ENCODE measurements around the gene TRPM4.
"Not testable (repeated sequence)": the region's sequence is repeated elsewhere in the genome, so short reads cannot be mapped to it uniquely, and the experiment has no call there.

The TRPM4 gene

DNA sequence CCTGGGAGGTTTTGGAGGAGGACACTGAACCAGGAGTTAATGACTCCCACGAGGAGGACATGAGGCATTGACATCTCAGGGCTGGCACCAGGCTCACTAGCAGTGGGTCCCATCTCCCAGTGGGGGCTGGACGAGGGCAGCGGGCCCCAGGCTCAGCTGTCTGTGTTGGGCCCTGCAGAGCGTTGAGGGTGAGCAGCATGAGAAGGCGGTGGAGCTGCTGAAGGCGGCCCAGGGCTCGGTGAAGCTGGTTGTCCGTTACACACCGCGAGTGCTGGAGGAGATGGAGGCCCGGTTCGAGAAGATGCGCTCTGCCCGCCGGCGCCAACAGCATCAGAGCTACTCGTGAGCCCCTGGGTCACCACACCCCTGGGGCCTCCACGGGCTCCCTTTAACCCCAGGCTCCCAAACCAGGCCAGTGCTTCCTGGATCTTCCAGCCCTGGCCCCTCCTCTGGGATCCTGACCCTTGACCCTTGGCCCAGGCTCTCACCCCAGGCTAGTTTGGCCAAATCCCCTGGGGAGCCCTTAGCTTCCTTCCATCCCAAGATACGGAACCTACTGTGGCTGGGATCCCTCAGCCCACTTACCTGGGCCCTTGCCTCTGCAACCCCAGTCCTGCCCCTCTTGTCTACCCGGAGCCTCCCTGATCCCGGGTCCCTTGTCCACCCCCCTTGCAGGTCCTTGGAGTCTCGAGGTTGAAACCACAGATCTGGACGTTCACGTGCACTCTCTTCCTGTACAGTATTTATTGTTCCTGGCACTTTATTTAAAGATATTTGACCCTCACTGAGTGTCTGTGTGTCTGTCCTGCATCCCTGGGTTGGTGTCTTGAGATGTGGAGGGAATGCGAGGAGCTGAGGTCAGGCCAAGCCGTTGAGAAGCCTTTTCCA is 39.7 kb upstream of the TRPM4 start:
- H3K9ac ChIP-seq (ENCODE audit: low read depth in 1 of 2, low read length in 2 of 2), result peak overlapping the region; percentile 90 to 98
- no peaks in the 10 kb centered on the region for H3K36me3 ChIP-seq (ENCODE audit: control insufficient read depth in 2 of 2, insufficient read depth in 2 of 2, low read length in 2 of 2)
- H3K9me3 ChIP-seq (ENCODE audit: control insufficient read depth in 2 of 2, low read length in 2 of 2), result no peaks in the 10 kb centered on the region
- peak overlapping the region; percentile 72 to 80 for H3K4me3 ChIP-seq (ENCODE audit: low read length in 2 of 2)
- peaks cover 28 to 29% of the 10 kb centered on the region in 2 donors for H3K4me1 ChIP-seq (ENCODE audit: control insufficient read depth in 2 of 2, insufficient read depth in 2 of 2, low read length in 2 of 2)
- H3K27me3 ChIP-seq (ENCODE audit: control insufficient read depth in 2 of 2, insufficient read depth in 2 of 2, low read length in 2 of 2), result peaks cover 2 to 5% of the 10 kb centered on the region in 2 donors
- peak overlapping the region; percentile 99 for H3K27ac ChIP-seq (ENCODE audit: low read depth in 2 of 2, low read length in 2 of 2)

DNA sequence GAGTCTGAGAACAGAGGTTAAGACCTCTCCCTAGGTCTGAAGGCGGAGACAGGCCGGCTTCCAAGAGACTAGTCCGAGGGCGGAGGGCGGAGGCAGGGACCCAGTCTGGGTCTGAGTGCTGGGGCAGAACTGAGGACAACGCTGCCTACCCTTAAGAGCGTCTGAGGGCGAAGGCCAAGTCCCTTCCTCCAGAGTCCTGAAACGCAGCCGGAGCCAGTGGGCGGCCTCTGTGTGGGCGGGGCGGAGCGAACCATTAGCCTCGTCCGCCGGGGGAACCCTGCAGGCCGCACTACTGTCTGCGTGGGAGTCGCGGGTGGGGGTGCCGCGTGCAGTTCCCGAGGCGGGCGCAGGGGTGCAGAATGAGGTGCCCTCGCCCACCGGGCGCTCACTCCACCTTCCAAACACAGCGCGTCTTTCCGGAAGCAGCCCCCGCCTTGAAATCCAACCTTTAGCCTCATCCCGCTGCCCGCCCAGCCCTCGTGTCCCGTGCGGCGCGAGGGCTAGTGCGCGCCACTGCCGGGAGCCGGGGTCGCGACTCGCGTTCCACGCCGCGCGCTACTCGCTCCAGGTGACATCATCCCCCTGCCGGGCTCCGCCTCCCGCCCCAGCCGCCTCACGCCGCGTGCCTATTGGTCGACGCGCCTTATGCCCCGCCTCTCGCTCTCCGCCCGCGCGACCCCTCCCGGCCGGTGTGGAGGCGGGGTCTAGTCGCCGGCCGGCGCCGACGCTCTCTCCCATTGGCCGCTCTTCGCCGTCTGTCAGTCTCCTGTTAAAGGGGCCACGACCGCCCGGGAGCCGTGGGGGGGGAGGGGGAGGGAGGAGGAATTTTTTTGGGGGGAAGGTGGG is 38.8 kb upstream of the TRPM4 start, which contains the start of gene C19orf73:
C19orf73 (minus strand) TSS at position 579 of the 846 bp plus-strand sequence; CDS start at position 458, 121 bp downstream.
- no peaks in the 10 kb centered on the region for H3K36me3 ChIP-seq (ENCODE audit: control insufficient read depth in 2 of 2, insufficient read depth in 2 of 2, low read length in 2 of 2)
- H3K4me3 ChIP-seq (ENCODE audit: low read length in 2 of 2), result peak within 1 kb of the TSS; percentile 72 to 80
- H3K27me3 ChIP-seq (ENCODE audit: control insufficient read depth in 2 of 2, insufficient read depth in 2 of 2, low read length in 2 of 2), result peaks cover 2 to 5% of the 10 kb centered on the region in 2 donors
- H3K4me1 ChIP-seq (ENCODE audit: control insufficient read depth in 2 of 2, insufficient read depth in 2 of 2, low read length in 2 of 2), result peaks cover 26% of the 10 kb centered on the region in 2 donors
- peak within 1 kb of the TSS; percentile 99 for H3K27ac ChIP-seq (ENCODE audit: low read depth in 2 of 2, low read length in 2 of 2)
- H3K9me3 ChIP-seq (ENCODE audit: control insufficient read depth in 2 of 2, low read length in 2 of 2), result no peaks in the 10 kb centered on the region
- peak within 1 kb of the TSS; percentile 90 to 98 for H3K9ac ChIP-seq (ENCODE audit: low read depth in 1 of 2, low read length in 2 of 2)

DNA sequence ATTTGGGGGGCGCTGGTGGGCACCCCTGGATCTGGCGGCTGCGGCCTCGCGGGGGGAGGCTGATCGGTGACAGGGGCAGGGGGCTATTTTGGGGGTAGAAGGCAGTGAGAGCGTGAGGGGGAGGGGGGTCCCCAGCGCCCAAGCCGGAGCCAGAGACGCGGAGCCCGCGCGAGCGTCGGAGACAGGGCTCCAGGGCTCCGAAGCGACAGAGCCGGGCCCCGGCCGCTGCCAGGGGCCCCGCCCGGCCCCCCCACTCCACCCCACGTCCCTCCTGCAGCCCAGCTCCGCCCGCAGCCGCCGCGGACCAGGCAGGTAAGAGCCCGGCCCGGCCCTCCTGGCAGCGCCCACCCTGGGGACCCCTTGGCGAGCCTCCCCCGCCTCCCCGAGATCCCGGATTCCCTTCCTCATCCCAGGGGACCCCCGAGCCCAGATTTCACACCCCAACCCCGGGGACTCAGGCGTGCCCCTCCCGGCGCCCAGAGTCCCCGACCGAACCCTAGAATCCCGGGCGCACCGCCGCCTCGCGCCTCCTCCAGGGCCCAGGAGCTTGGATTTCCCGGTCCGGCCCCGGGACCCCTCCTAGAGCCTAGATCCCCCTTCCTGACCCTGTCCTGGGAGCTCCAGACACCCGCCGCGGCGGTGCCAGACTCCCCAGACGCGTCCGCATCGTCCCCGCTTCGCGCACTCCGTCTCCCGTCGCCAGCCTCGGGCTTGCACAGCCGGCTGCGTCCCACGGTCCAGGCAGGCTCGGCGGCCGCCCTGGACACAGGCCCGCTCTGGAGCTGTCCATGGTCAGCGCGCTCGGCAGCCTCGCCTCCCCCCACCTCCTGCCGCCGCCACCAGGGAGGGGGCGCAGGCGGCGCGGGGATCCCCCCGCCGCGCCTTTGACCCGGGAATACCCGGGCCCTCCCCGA is 37.9 kb upstream of the TRPM4 start, which contains the start of gene PPFIA3:
PPFIA3 (plus strand) TSS at position 134 of the 914 bp plus-strand sequence. CDS start 8,330 bp downstream, outside the sequence.
- Histone ChIP-seq H3K9me3 (ENCODE audit: control insufficient read depth in 2 of 2, low read length in 2 of 2) (no peaks in the 10 kb centered on the region), H3K4me1 (ENCODE audit: control insufficient read depth in 2 of 2, insufficient read depth in 2 of 2, low read length in 2 of 2) (peaks cover 24 to 28% of the 10 kb centered on the region in 2 donors), H3K9ac (ENCODE audit: low read depth in 1 of 2, low read length in 2 of 2) (peak within 1 kb of the TSS; percentile 90 to 98), H3K36me3 (ENCODE audit: control insufficient read depth in 2 of 2, insufficient read depth in 2 of 2, low read length in 2 of 2) (no peaks in the 10 kb centered on the region), H3K4me3 (ENCODE audit: low read length in 2 of 2) (peak within 1 kb of the TSS; percentile 72 to 80), H3K27me3 (ENCODE audit: control insufficient read depth in 2 of 2, insufficient read depth in 2 of 2, low read length in 2 of 2) (peaks cover 2 to 5% of the 10 kb centered on the region in 2 donors), H3K27ac (ENCODE audit: low read depth in 2 of 2, low read length in 2 of 2) (peak within 1 kb of the TSS; percentile 99)

DNA sequence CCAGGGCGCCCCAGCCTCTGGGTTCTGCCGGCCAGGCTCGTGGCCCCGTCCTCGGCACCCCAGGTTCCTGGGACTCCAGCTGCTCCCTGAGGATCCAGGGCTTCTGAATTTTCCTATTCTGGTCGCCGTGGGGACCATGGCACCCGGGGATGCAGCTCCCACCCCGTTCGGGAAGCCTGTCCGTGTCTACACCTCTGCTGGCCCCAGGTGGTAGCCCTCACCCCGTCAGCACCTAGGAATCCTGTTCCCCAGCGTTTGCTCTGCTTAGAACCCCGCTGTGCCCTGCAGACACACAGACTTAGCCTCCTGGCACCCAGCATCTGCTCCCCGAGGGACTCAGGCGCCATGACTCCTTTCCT is 37.3 kb upstream of the TRPM4 start:
- Histone ChIP-seq H3K4me1 (ENCODE audit: control insufficient read depth in 2 of 2, insufficient read depth in 2 of 2, low read length in 2 of 2) (peaks cover 24 to 31% of the 10 kb centered on the region in 2 donors), H3K36me3 (ENCODE audit: control insufficient read depth in 2 of 2, insufficient read depth in 2 of 2, low read length in 2 of 2) (no peaks in the 10 kb centered on the region), H3K9me3 (ENCODE audit: control insufficient read depth in 2 of 2, low read length in 2 of 2) (no peaks in the 10 kb centered on the region), H3K27ac (ENCODE audit: low read depth in 2 of 2, low read length in 2 of 2) (no peak overlapping the region), H3K27me3 (ENCODE audit: control insufficient read depth in 2 of 2, insufficient read depth in 2 of 2, low read length in 2 of 2) (peaks cover 2 to 5% of the 10 kb centered on the region in 2 donors), H3K9ac (ENCODE audit: low read depth in 1 of 2, low read length in 2 of 2) (no peak overlapping the region), H3K4me3 (ENCODE audit: low read length in 2 of 2) (peak overlapping the region in 1 of 2 donors; percentile 56)

DNA sequence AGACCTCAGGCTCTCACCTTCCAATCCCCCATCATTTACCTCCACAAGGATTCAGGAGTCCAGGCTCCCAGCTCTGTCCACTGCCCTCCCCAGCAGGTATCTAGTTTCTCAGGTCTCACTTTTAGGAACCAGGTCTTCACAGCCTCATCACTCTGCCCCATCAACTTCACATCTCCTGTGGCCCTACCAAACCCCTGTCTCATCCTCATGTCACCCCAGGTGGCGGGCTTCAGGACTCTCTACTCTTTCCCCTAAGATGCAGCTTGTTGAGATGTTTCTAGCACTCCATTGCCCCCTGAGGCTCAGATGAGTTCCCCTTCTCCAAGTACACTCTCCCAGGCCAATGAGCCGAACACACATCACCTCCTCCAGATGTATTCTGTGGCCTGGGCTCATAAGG is 36.7 kb upstream of the TRPM4 start:
- Histone ChIP-seq H3K9ac (ENCODE audit: low read depth in 1 of 2, low read length in 2 of 2) (no peak overlapping the region), H3K4me1 (ENCODE audit: control insufficient read depth in 2 of 2, insufficient read depth in 2 of 2, low read length in 2 of 2) (peaks cover 24 to 31% of the 10 kb centered on the region in 2 donors), H3K9me3 (ENCODE audit: control insufficient read depth in 2 of 2, low read length in 2 of 2) (no peaks in the 10 kb centered on the region), H3K27ac (ENCODE audit: low read depth in 2 of 2, low read length in 2 of 2) (no peak overlapping the region), H3K4me3 (ENCODE audit: low read length in 2 of 2) (no peak overlapping the region), H3K36me3 (ENCODE audit: control insufficient read depth in 2 of 2, insufficient read depth in 2 of 2, low read length in 2 of 2) (no peaks in the 10 kb centered on the region), H3K27me3 (ENCODE audit: control insufficient read depth in 2 of 2, insufficient read depth in 2 of 2, low read length in 2 of 2) (peaks cover 2 to 5% of the 10 kb centered on the region in 2 donors)

DNA sequence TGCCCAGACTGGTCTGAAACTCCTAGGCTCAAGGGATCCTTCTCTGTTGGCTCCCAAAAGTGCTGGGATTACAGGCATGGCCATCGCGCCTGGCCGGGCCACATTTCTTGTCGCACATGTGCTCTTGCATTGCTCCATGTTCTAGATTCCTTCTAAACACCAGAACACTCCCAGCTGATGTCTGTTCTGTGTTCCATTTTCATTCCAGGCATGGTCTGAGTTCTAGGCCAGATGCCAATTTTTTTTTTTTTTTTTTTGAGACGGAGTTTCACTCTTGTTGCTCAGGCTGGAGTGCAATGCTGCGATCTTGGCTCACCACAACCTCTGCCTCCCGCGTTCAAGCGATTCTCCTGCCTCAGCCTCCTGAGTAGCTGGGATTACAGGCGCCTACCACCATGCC is 35.8 kb upstream of the TRPM4 start:
- not testable (repeated sequence) for H3K9ac ChIP-seq (ENCODE audit: low read depth in 1 of 2, low read length in 2 of 2); H3K27me3 ChIP-seq (ENCODE audit: control insufficient read depth in 2 of 2, insufficient read depth in 2 of 2, low read length in 2 of 2)
- peaks cover 24 to 31% of the 10 kb centered on the region in 2 donors for H3K4me1 ChIP-seq (ENCODE audit: control insufficient read depth in 2 of 2, insufficient read depth in 2 of 2, low read length in 2 of 2)

DNA sequence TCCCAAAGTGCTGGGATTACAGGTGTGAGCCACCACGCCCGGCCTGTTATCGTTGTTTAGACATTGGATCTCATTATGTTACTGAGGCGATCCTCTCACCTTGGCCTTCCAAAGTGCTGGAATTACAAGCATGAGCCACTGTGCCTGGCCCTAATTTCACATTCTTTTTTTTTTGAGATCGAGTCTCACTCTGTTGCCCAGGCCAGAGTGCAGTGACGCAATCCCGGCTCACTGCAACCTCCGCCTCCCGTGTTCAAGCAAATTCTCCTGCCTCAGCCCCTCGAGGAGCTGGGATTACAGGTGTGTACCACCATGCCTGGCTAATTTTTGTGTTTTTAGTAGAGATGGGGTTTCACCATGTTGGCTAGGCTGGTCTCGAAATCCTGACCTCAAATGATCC is 34.3 kb upstream of the TRPM4 start:
- H3K27ac ChIP-seq (ENCODE audit: low read depth in 2 of 2, low read length in 2 of 2); H3K36me3 ChIP-seq (ENCODE audit: control insufficient read depth in 2 of 2, insufficient read depth in 2 of 2, low read length in 2 of 2); H3K4me3 ChIP-seq (ENCODE audit: low read length in 2 of 2); H3K9ac ChIP-seq (ENCODE audit: low read depth in 1 of 2, low read length in 2 of 2); H3K9me3 ChIP-seq (ENCODE audit: control insufficient read depth in 2 of 2, low read length in 2 of 2); H3K27me3 ChIP-seq (ENCODE audit: control insufficient read depth in 2 of 2, insufficient read depth in 2 of 2, low read length in 2 of 2): not testable (repeated sequence)
- peaks cover 23% of the 10 kb centered on the region in 2 donors for H3K4me1 ChIP-seq (ENCODE audit: control insufficient read depth in 2 of 2, insufficient read depth in 2 of 2, low read length in 2 of 2)

More for the DNA sequence above, 35.8 kb upstream of the TRPM4 start:
- not testable (repeated sequence) for H3K27ac ChIP-seq (ENCODE audit: low read depth in 2 of 2, low read length in 2 of 2); H3K4me3 ChIP-seq (ENCODE audit: low read length in 2 of 2); H3K36me3 ChIP-seq (ENCODE audit: control insufficient read depth in 2 of 2, insufficient read depth in 2 of 2, low read length in 2 of 2); H3K9me3 ChIP-seq (ENCODE audit: control insufficient read depth in 2 of 2, low read length in 2 of 2)

DNA sequence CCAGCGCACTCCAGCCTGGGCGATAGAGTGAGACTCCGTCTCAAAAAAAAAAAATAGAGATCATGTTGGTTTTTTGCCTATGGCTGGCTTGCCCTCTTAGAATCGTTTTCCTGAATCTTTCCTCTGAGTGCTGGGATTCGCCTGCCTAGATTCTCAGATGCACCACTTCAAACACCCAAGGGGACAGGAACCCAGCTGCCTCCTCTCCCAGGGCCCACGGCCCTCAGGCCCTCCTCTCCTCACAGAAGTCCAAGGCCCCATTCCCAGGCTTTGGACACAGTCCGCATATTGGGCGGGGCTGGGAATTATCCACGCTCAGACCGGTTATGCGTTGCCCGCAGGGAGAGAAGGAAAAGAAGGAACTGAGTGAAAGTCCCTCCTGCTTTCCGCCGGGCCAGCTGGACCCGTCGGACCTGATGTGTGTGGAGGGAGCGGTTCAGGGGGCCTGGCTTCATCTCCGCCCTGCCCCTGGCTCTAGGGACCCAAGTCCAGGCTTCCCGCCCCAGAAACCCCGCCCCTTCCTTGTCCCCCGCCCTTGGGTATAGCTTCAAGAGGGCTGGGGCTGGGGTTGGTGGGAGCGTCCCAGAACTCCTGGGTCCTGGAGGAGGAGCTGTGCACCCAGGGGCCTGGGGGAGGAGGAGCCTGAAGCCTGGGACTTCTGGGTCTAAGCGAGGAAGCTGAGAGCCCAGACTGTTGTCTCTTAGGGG is 32.4 kb upstream of the TRPM4 start:
- Histone ChIP-seq H3K36me3 (ENCODE audit: control insufficient read depth in 2 of 2, insufficient read depth in 2 of 2, low read length in 2 of 2) (no peaks in the 10 kb centered on the region), H3K9me3 (ENCODE audit: control insufficient read depth in 2 of 2, low read length in 2 of 2) (no peaks in the 10 kb centered on the region), H3K27me3 (ENCODE audit: control insufficient read depth in 2 of 2, insufficient read depth in 2 of 2, low read length in 2 of 2) (peaks cover 2 to 3% of the 10 kb centered on the region in 2 donors), H3K4me1 (ENCODE audit: control insufficient read depth in 2 of 2, insufficient read depth in 2 of 2, low read length in 2 of 2) (peaks cover 23 to 24% of the 10 kb centered on the region in 2 donors), H3K4me3 (ENCODE audit: low read length in 2 of 2) (peak overlapping the region in 1 of 2 donors; percentile 49), H3K9ac (ENCODE audit: low read depth in 1 of 2, low read length in 2 of 2) (peak overlapping the region; percentile 41 to 67), H3K27ac (ENCODE audit: low read depth in 2 of 2, low read length in 2 of 2) (peak overlapping the region; percentile 64 to 75)

DNA sequence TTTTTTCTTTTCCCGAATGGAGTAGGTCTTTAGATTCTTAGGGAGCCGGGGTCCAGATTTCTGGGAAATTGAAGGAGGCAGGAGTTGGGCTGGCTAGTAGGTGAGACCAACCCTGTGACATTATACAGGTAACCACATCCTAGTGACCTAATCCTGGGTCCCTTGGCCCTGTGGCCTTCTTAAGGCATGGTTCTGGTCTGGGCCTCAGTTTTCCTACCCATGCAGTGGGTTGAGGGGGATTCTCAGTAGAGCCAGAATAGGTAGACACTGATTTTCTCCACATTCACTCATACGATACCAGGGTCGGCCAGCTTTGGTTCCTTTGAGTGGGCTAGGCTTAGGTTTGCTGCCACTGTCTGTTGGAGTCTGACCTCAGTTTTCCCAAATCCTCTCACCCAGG is 31.0 kb upstream of the TRPM4 start:
- H3K4me1 ChIP-seq (ENCODE audit: control insufficient read depth in 2 of 2, insufficient read depth in 2 of 2, low read length in 2 of 2), result peaks cover 19 to 22% of the 10 kb centered on the region in 2 donors
- H3K27ac ChIP-seq (ENCODE audit: low read depth in 2 of 2, low read length in 2 of 2), result no peak overlapping the region
- H3K4me3 ChIP-seq (ENCODE audit: low read length in 2 of 2), result no peak overlapping the region
- no peaks in the 10 kb centered on the region for H3K36me3 ChIP-seq (ENCODE audit: control insufficient read depth in 2 of 2, insufficient read depth in 2 of 2, low read length in 2 of 2)
- no peaks in the 10 kb centered on the region for H3K27me3 ChIP-seq (ENCODE audit: control insufficient read depth in 2 of 2, insufficient read depth in 2 of 2, low read length in 2 of 2)
- H3K9me3 ChIP-seq (ENCODE audit: control insufficient read depth in 2 of 2, low read length in 2 of 2), result no peaks in the 10 kb centered on the region
- no peak overlapping the region for H3K9ac ChIP-seq (ENCODE audit: low read depth in 1 of 2, low read length in 2 of 2)

All from mucosa of rectum (tissue), 2 donors.